ENCODE results near the gene OTUD4. TPM values are rescaled to one million over a fixed set of nuclear protein-coding genes. Genes with fewer than 3 reads are reported as not detected.

Gene OTUD4
- total and polyA plus RNA-seq, 12 donors, result 12.8 to 35.7 (median 27.6) TPM

DNA sequence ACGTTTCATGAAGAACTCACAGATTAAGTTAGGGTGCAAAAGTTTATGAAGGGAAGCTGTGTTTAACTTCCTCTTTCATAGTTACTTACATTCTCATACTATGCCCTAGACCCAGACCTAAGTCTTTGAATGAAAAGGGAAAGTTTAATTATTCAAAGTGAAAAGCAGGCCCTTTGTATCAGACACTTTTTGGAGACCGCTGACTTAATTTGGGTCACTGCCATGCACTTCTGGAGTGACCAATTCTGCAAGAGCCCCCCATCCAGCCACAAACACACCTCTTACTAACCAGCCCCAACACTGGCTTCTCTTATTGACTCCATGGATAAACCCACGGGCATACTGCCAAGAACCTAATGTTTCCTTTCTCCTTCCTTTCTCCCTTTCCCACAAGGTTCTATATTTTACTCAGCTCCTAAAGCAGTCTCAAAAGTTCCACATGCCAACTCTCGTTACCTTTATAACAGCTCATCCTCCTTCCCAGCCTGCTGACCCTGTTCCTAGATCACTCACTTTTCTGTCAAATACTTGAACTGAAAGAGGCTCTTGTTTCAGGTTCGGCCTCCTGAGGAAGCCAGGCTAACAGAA lies 47.8 kb downstream of the OTUD4 start:
- H3K9me3 ChIP-seq (replicated peaks in 1 of 3), result no peaks in the 10 kb centered on the region

DNA sequence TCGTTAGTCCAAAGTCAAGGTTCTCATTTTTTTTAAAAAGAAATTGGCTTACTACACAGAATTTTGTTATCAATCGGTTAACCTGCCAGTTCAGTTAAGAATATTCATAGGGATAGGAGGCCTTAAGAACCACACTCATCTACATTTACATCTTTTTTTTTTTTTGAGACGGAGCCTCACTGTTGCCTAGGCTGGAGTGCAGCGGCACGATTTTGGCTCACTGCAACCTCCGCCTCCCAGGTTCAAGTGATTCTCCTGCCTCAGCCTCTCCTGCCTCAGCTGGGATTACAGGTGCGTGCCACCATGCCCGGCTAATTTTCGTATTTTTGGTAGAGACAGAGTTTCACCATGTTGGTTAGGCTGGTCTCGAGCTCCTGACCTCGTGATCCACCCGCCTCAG lies 48.5 kb downstream of the OTUD4 start:
- WGBS, 4 donors, result 88 to 90% (median 89%) methylated on average over 12 of the region's 12 CpGs
- Histone ChIP-seq H3K36me3 (replicated peaks in 1 of 2) (peaks cover 0 to 15% of the 10 kb centered on the region in 2 donors), H3K27ac (no peak overlapping the region), H3K27me3 (no peaks in the 10 kb centered on the region), H3K4me3 (no peak overlapping the region), H3K4me1 (replicated peaks in 1 of 2) (no peaks in the 10 kb centered on the region), H3K9me3 (replicated peaks in 1 of 3) (no peaks in the 10 kb centered on the region)
- DNase-seq, result no peak
- TF ChIP-seq, protein P1, sequence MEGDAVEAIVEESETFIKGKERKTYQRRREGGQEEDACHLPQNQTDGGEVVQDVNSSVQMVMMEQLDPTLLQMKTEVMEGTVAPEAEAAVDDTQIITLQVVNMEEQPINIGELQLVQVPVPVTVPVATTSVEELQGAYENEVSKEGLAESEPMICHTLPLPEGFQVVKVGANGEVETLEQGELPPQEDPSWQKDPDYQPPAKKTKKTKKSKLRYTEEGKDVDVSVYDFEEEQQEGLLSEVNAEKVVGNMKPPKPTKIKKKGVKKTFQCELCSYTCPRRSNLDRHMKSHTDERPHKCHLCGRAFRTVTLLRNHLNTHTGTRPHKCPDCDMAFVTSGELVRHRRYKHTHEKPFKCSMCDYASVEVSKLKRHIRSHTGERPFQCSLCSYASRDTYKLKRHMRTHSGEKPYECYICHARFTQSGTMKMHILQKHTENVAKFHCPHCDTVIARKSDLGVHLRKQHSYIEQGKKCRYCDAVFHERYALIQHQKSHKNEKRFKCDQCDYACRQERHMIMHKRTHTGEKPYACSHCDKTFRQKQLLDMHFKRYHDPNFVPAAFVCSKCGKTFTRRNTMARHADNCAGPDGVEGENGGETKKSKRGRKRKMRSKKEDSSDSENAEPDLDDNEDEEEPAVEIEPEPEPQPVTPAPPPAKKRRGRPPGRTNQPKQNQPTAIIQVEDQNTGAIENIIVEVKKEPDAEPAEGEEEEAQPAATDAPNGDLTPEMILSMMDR (IDR thresholded peaks at IDR 0.05), result no peak
- no peak for TF ChIP-seq POLR2A (IDR thresholded peaks at IDR 0.05)
- intact Hi-C loops (cut with DNase I), result no loop called here

More for the DNA sequence above, 47.8 kb downstream of the OTUD4 start:
- Histone ChIP-seq H3K36me3 (replicated peaks in 1 of 2) (peaks cover 0 to 17% of the 10 kb centered on the region in 2 donors), H3K4me1 (replicated peaks in 1 of 2) (no peaks in the 10 kb centered on the region), H3K27ac (no peak overlapping the region), H3K4me3 (no peak overlapping the region), H3K27me3 (no peaks in the 10 kb centered on the region)
- intact Hi-C loops (cut with DNase I), result no loop called here
- DNase-seq, result peak in 1 of 7 donors; percentile 9
- 65 to 75% (median 66%) methylated on average over 5 of the region's 5 CpGs for WGBS, 4 donors
- no peak for TF ChIP-seq POLR2A (IDR thresholded peaks at IDR 0.05)
- TF ChIP-seq, protein P1 (IDR thresholded peaks at IDR 0.05), result no peak

DNA sequence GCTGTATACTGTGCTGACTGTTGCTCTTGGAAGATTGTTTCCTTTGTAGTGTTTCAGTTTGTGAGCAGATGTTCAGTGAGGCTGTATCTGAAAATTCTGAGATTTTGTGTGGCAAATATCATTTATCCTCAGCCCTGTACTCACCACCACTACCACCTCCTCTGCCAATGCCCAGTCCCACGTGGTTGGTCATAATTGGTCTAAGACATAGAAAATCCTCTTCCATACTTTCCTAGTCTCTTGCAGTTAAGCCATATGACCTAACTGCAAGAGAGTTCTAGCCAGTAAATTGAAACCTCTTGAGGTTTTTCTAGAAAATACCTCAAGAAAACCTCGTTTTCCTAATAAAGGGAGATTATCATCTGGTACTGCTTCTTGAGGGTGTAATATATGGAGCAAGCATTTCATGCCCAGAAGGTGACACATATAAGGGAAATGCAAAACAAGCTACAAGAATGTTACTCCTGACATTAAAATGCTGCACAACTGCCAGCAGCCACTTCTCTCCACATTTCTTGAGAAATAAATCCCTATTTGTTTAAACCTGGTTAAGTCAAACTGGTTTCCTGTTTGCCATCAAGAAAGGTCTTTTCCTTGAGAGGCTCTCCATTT lies 49.5 kb downstream of the OTUD4 start:
- Histone ChIP-seq H3K4me1 (replicated peaks in 1 of 2) (no peaks in the 10 kb centered on the region), H3K4me3 (no peak overlapping the region), H3K36me3 (replicated peaks in 1 of 2) (peaks cover 0 to 12% of the 10 kb centered on the region in 2 donors), H3K9me3 (replicated peaks in 1 of 3) (no peaks in the 10 kb centered on the region), H3K27ac (peak overlapping the region in 1 of 5 donors; percentile 13), H3K27me3 (no peaks in the 10 kb centered on the region)
- intact Hi-C loops (cut with DNase I), result no loop called here
- 67 to 83% (median 80%) methylated on average over 2 of the region's 2 CpGs for WGBS, 4 donors
- no peak for TF ChIP-seq POLR2A (IDR thresholded peaks at IDR 0.05)
- TF ChIP-seq, protein P1 (IDR thresholded peaks at IDR 0.05), result no peak
- no peak for DNase-seq

DNA sequence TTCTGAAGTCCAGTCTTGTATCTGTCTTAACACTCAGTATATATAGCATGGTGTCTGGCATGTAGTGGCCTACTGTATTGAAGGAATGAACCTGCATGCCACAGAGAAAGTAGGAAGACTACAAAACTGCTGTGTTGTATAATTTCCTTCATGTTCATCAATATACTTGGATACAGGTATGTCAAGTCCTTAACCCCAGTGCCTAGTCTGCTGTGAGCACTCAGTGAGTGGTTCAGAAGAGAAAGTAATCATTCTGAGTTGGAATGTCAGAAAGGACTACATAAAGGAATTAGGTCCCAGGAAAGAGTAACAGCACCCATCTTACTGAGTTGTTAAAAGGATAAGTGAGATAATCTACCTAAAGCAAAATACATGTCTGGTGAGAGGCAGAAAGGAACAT lies 50.3 kb downstream of the OTUD4 start:
- H3K27me3 ChIP-seq, result no peaks in the 10 kb centered on the region
- no peaks in the 10 kb centered on the region for H3K9me3 ChIP-seq (replicated peaks in 1 of 3)
- TF ChIP-seq, protein P1 (IDR thresholded peaks at IDR 0.05), result no peak
- TF ChIP-seq POLR2A (IDR thresholded peaks at IDR 0.05), result no peak
- H3K4me3 ChIP-seq, result no peak overlapping the region
- no peak overlapping the region for H3K27ac ChIP-seq
- no peak for DNase-seq
- intact Hi-C loops (cut with DNase I), result no loop called here
- peaks cover 0 to 19% of the 10 kb centered on the region in 2 donors for H3K36me3 ChIP-seq (replicated peaks in 1 of 2)
- no peaks in the 10 kb centered on the region for H3K4me1 ChIP-seq (replicated peaks in 1 of 2)
